Endothelial cell of hepatic sinusoid (primary cell): ENCODE measurements around the gene MMEL1.
"Not testable (repeated sequence)": the region's sequence is repeated elsewhere in the genome, so short reads cannot be mapped to it uniquely, and the experiment has no call there.

Source experiments
- in situ Hi-C: cut with HindIII; loops from 2 replicates; pipeline ENCODE4 v1.10.0; 2017; ENCODE audit warnings: low sequenced_read_pairs

The MMEL1 gene

DNA sequence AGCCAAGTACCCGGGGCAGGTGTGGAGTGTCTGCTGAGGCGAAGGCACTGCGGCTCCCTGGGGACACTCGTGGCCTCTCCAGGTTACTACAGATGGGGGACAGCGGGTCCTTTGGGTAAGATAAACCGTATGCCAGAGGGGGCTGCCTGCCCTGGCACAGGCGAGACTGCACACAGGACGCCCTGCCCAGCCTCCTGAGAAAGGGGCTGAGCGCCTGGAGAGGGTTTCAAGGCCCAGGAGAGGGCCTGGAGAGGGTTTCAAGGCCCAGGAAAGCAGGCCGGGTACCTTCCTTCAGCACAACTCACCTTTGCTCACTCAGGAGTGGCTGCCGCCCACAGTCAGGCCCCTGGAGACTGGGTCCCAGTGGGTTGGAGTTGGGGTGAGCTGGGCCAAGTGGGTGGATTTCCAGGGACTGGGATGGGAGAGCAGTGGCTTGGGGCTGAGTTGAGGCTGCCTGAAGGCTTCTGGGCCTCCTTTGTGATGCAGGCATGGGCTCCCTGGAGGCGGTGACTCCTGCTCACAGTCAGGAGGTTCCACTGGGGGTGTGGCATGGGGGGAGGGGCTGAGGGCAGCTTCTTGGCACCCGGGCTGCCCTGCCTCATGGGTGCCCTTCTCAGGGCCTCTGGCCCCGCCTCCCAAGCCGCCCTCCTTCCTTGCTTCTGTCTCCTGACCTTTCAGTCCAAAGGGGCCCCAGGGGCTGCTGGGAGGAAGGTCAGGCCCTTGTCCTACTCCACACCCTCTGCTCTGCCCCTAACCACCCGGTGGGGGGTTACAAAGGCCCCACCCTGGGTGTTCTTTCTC, at the start of gene MMEL1:
TSS of gene MMEL1 (minus strand) at position 456 of the 801 bp plus-strand sequence. CDS start 3,532 bp downstream, outside the sequence.
- in situ Hi-C loops = no loop called here

GRCh38 chr1:2676726-2677125, 43.9 kb upstream of the MMEL1 start:
- in situ Hi-C loops = not testable (repeated sequence)

GRCh38 chr1:2671656-2672055, 38.8 kb upstream of the MMEL1 start:
- in situ Hi-C loops = not testable (repeated sequence)

DNA sequence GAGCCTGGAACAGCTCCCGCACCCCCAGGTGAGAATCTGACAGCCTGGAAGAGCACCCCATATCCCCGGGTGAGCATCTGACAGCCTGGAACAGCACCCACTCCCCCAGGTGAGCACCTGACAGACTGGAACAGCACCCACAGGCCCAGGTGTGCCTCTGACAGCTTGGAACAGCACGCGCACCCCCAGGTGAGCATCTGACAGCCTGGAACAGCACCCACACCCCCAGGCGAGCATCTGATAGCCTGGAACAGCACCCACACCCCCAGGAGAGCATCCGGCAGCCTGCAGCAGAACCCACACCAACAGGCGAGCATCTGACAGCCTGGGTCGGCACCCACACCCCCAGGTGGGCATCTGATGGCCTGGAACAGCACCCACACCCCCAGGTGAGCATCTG, 27.0 kb upstream of the MMEL1 start:
- in situ Hi-C loops = not testable (repeated sequence)

- in situ Hi-C loops = not testable (repeated sequence)
Observed at GRCh38 chr1:2657909-2658308, 25.1 kb upstream of the MMEL1 start.

DNA sequence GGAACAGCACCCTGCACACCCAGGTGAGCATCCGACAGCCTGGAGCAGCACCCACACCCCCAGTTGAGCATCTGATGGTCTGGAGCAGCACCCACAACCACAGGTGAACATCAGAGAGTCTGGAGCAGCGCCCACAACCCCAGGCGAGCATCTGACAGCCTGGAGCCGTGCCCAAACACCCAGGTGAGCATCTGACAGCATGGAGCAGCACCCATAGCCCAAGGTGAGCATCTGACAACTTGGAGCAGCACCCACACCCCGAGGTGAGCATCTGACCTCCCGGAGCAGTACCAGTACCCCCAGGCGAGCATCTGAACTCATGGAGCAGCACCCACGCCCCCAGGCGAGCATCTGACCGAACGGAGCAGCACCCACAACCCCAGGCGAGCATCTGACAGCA, 24.3 kb upstream of the MMEL1 start:
- in situ Hi-C loops = not testable (repeated sequence)

DNA sequence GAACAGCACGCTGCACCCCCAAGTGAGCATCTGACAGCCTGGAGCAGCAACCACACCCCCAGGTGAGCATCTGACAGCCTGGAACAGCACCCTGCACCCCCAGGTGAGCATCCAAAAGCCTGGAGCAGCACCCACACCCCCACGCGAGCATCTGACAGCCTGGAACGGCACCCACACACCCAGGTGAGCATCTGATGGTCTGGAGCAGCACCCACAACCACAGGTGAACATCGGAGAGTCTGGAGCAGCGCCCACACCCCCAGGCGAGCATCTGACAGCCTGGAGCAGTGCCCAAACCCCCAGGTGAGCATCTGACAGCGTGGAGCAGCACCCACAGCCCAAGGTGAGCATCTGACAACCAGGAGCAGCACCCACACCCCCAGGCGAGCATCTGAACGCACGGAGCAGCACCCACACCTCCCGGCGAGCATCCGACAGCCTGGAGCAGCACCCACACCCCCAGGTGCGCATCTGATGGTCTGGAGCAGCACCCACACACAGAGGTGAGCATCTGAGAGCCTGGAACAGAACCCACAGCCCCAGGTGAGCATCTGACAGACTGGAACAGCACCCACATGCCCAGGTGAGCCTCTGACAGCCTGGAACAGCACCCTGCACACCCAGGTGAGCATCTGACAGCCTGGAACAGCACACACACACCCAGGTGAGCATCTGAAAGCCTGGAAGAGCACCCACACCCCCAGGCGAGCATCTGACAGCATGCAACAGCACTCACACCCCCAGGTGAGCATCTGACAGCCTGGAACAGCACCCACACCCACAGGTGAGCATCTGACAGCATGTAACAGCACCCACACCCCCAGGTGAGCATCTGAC, 23.0 kb upstream of the MMEL1 start:
- in situ Hi-C loops = not testable (repeated sequence)

DNA sequence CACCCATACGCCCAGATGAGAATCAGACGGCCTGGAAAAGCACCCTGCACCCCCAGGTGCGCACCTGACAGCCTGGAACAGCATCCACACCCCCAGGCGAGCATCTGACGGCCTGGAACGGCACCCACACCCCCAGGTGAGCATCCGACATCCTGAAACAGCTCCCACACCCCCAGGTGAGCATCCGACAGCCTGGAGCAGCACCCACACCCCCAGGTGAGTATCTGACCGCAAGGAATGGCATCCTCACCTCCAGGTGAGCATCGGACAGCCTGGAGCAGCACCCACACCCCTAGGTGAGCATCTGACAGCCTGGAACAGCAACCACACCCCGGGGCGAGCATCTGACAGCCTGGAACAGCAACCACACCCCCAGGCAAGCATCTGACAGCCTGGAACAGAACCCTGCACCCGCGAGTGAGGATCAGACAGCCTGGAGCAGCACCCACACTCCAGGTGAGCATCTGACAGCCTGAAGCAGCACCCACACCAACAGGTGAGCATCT, 21.7 kb upstream of the MMEL1 start:
- in situ Hi-C loops = not testable (repeated sequence)

DNA sequence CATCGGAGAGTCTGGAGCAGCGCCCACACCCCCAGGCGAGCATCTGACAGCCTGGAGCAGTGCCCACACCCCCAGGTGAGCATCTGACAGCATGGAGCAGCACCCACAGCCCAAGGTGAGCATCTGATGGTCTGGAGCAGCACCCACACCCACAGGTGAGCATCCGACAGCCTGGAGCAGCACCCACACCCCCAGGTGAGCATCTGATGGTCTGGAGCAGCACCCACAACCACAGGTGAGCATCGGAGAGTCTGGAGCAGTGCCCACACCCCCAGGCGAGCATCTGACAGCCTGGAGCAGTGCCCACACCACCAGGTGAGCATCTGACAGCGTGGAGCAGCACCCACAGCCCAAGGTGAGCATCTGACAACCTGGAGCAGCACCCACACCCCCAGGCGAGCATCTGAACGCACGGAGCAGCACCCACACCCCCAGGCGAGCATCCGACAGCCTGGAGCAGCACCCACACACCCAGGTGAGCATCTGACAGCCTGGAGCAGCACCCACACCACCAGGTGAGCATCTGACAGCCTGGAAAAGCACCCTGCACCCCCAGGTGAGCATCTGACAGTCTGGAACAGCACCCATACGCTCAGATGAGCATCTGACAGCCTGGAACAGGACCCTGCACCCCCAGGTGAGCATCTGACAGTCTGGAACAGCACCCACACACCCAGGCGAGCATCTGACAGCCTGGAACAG, 21.1 kb upstream of the MMEL1 start:
- in situ Hi-C loops = not testable (repeated sequence)

- in situ Hi-C loops = not testable (repeated sequence)
Observed at GRCh38 chr1:2652926-2653571, 20.2 kb upstream of the MMEL1 start.

DNA sequence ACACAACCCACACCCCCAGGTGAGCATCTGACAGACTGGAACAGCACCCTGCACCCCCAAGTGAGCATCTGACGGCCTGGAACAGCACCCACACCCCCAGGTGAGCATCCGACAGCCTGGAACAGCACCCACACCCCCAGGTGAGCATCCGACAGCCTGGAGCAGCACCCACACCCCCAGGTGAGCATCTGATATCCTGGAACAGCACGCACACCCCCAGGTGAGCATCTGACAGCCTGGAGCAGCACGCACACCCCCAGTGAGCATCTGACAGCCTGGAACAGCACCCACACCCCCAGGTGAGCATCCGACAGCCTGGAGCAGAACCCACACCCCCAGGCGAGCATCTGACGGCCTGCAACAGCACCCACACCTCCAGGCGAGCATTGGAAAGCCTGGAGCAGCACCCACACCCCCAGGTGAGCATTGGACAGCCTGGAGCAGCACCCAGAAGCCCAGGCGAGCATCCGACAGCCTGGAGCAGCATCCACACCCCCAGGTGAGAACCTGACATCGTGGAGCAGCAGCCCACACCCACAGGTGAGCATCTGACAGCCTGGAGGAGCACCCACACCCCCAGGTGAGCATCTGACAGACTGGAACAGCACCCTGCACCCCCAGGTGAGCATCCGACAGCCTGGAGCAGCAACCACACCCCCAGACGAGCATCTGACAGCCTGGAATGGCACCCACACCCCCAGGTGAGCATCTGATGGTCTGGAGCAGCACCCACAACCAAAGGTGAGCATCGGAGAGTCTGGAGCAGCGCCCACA, 19.5 kb upstream of the MMEL1 start:
- in situ Hi-C loops = not testable (repeated sequence)

- in situ Hi-C loops = no loop called here
Observed at GRCh38 chr1:2650967-2651645, 18.3 kb upstream of the MMEL1 start.

GRCh38 chr1:2646837-2647236, 14.0 kb upstream of the MMEL1 start:
- in situ Hi-C loops = no loop called here

DNA sequence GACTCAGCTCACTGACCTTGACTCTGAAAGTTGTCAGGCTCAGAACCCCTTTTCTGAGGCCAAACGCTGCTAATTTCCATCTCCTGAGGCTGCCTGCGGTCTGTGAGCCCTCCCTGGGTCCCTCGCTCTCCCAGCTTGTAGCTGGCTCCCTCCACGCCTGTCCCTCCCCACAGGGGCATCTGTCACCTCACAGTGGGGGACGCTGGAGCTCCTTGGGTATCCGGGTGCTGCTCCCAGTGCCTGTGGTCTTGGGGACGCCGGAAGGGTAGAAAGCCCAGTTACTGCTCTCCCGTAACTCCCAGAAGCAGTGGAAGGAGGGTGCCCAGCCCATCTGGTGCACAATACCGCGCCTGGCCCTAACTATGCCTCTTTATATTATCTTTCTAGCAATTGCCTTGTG, 13.0 kb upstream of the MMEL1 start:
- in situ Hi-C loops = no loop called here

GRCh38 chr1:2645143-2645542, 12.3 kb upstream of the MMEL1 start:
- in situ Hi-C loops = no loop called here

DNA sequence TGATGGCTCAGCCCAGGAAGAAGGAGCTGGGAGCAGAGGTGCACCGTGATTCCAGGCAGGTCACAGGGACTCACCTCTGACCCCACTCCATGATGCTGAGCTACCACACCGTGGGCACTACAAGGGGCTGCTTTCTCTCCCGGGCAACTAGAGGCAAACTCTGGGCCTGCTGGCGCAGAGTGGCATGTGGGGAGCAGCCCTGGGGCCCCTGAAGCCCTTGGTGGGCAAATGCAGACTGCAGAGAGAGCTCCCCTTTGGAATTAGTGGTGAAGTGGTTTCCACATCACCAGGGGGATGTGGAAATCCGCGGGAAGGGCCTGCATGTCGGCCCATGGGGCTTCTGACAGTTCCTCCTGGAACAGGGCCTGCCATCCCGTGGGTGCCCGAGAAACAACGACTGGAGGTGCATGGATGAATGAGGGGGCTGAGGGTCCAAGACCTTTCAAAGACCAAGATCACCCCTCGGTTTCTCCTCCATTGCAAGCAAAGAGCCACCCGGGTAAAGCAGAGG, 11.8 kb upstream of the MMEL1 start:
- in situ Hi-C loops = no loop called here

GRCh38 chr1:2644171-2644570, 11.4 kb upstream of the MMEL1 start:
- in situ Hi-C loops = no loop called here

GRCh38 chr1:2643414-2644077, 10.7 kb upstream of the MMEL1 start:
- in situ Hi-C loops = no loop called here
